HFFc6 (cell line): Measurements from ENCODE around the gene DPYD. TPM values are rescaled to one million over a fixed set of nuclear protein-coding genes. Genes with fewer than 3 reads are reported as not detected.

ENCODE experiments used
- DNase-seq: peaks from one replicate; pipeline ENCODE4 v3.0.0-alpha.2; 2018
- H3K27ac Mint-ChIP-seq: 2 replicates; pipeline ENCODE4 v1.8.0; 2020; ENCODE audit warnings: mild to moderate bottlenecking, mixed read lengths
- H3K27me3 Mint-ChIP-seq: 2 replicates; pipeline ENCODE4 v1.8.0; 2021; ENCODE audit warnings: mild to moderate bottlenecking, moderate library complexity, mixed read lengths; ENCODE audit not compliant: insufficient read depth
- H3K36me3 Mint-ChIP-seq: 2 replicates; pipeline ENCODE4 v1.8.0; 2021; ENCODE audit warnings: low read depth, mixed read lengths
- H3K4me1 Mint-ChIP-seq: 2 replicates; pipeline ENCODE4 v1.8.0; 2020; ENCODE audit warnings: low read depth, mixed read lengths
- H3K4me3 Mint-ChIP-seq: 2 replicates; pipeline ENCODE4 v1.8.0; 2020; ENCODE audit warnings: mild to moderate bottlenecking, moderate library complexity, mixed read lengths
- H3K9me3 Mint-ChIP-seq: 2 replicates; pipeline ENCODE4 v1.8.0; 2020; ENCODE audit warnings: mild to moderate bottlenecking, mixed read lengths
- total RNA-seq, 6 experiments: library from RNA; stranded (reverse); fragmentation: NEBNext Ultra II Directional; extraction: Animal tissue kit (Norgen Biotek cat#: 25700); gene quantifications; 2 replicates in 1 of 6; 3 replicates in 5 of 6; pipeline ENCODE4 v1.2.3, GENCODE V29; 2021
- TF ChIP-seq, protein P1 (sequence below): fragments of 200-600 bp; sonication (generic); IDR thresholded peaks from 2 replicates; pipeline ENCODE4 v1.5.0; 2021; ENCODE audit warnings: antibody characterized with exemption, mild to moderate bottlenecking

The DPYD gene
- total RNA-seq, 6 experiments from 2014 or later = 37.0 to 77.8 (median 67.9) TPM

DNA sequence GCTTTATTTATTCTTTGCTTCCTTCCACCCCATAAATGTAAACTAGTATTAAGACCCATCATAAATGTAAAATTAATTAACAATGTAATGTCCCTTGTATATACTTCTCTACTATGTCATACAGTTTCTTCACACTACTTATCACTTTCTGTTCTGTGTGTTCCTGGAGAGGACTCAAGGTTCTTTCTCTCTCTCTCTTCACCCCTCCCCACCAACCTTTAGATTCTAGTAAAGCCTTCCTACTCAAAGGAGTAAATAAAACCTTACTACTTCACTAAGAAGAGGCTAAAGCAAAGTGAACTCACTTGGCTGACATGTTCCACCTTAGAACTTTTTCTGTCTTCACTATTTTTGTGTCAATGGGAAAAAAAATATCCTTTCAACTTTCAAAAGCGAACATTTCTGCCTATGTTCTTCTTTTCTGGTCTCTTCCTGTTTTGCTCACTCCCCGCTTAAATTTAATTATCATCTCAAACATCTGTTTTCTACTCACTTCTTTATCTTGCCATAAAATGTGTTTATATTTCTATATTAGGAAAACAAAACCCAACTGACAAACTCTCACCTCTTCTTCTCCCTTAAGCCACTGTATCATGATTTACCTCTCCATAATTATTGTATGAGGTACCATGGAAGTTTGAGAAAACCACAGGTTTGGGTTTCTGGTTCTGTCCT, 260.3 kb downstream of the DPYD start:
- no peaks in the 10 kb centered on the region; the same call in 1 of the 2 replicates for H3K36me3 Mint-ChIP-seq
- H3K4me3 Mint-ChIP-seq = no peak overlapping the region
- H3K27me3 Mint-ChIP-seq = peaks cover 2% of the 10 kb centered on the region
- H3K4me1 Mint-ChIP-seq = peaks cover 2% of the 10 kb centered on the region; the same call in 1 of the 2 replicates
- no peak for DNase-seq
- H3K27ac Mint-ChIP-seq = no peak overlapping the region
- H3K9me3 Mint-ChIP-seq = no peaks in the 10 kb centered on the region
- TF ChIP-seq, protein P1, sequence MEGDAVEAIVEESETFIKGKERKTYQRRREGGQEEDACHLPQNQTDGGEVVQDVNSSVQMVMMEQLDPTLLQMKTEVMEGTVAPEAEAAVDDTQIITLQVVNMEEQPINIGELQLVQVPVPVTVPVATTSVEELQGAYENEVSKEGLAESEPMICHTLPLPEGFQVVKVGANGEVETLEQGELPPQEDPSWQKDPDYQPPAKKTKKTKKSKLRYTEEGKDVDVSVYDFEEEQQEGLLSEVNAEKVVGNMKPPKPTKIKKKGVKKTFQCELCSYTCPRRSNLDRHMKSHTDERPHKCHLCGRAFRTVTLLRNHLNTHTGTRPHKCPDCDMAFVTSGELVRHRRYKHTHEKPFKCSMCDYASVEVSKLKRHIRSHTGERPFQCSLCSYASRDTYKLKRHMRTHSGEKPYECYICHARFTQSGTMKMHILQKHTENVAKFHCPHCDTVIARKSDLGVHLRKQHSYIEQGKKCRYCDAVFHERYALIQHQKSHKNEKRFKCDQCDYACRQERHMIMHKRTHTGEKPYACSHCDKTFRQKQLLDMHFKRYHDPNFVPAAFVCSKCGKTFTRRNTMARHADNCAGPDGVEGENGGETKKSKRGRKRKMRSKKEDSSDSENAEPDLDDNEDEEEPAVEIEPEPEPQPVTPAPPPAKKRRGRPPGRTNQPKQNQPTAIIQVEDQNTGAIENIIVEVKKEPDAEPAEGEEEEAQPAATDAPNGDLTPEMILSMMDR = no peak

DNA sequence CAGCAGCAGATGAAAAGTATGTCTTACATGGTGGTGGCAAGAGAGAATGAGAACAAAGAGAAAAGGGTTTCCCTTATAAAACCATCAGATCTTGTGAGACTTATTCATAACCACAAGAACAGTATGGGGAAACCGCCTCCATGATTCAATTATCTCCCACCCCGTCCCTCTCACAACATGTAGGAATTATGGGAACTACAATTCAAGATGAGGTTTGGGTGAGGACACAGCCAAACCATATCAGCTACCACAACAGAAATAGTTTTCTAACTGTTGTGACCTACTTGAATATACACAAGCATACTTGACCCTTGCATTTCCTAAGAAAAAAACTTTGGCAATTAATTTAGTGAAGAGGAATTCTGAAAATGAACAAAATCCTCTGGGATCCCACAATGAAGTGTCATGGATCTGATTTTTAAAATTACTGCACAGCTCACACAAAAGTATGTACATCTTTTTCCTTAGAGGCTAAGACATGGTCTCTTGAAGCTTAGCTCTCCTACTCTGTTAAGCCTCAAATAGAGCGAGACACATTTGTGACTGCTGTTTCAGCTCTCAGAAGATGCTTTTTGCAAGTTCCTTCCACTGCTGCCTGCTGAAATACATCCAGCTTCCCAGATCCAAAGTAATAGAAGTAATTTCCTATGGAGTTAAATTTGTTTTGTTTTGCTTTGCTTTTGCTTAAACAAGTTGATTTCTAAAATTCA, 265.8 kb downstream of the DPYD start:
- TF ChIP-seq, protein P1 = no peak
- Mint-ChIP-seq H3K4me3 (no peak overlapping the region), H3K27ac (no peak overlapping the region; the same call in 1 of the 2 replicates), H3K27me3 (peaks cover 2% of the 10 kb centered on the region), H3K36me3 (no peaks in the 10 kb centered on the region; the same call in 1 of the 2 replicates), H3K9me3 (no peaks in the 10 kb centered on the region), H3K4me1 (peaks cover 43% of the 10 kb centered on the region)
- DNase-seq = no peak

DNA sequence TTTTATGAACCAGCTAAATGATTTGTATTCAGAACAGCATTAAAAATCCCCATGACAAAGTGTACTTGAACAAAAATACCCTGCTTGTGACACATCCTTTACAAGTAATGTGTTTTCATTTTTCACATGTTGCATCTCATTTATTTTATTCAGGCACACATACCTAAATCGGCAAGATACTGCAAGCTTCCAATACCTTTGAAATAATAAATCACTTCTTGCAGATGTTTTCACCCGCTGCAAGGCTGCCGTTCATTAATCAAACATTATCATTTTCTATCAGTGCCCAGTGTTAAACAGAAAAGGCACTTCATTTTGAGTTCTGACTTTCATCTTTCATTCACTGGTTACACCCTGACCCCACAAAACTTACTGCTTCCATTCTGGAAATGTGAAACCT, 269.6 kb downstream of the DPYD start:
- TF ChIP-seq, protein P1 = no peak
- no peak for DNase-seq
- peaks cover 8% of the 10 kb centered on the region for H3K36me3 Mint-ChIP-seq
- peaks cover 2% of the 10 kb centered on the region; the same call in 1 of the 2 replicates for H3K27me3 Mint-ChIP-seq
- H3K27ac Mint-ChIP-seq = peak overlapping the region; percentile 21; the same call in 1 of the 2 replicates
- H3K4me3 Mint-ChIP-seq = peak overlapping the region; percentile 29; the same call in 1 of the 2 replicates
- peaks cover 54% of the 10 kb centered on the region for H3K4me1 Mint-ChIP-seq
- H3K9me3 Mint-ChIP-seq = peaks cover 7% of the 10 kb centered on the region; the same call in 1 of the 2 replicates

DNA sequence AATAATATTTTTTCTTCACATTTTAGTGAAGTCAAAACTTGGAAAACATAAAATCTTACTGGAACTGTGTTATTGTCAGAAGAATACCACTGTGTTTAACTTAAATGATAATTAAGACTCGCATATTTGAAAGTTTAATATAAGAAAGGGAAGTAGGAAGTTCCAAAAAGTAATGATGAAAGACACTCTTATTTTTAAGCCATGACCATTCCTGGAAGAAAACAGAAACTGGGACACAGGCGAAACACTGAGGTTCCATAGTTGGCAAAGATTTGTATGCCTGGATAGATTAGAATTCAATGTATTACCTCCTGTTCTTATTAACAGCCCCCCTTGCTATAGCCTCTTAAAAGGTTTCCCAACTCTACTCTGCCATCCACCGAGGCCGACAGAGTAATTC, 271.2 kb downstream of the DPYD start:
- TF ChIP-seq, protein P1 = no peak
- DNase-seq = no peak
- Mint-ChIP-seq H3K36me3 (peaks cover 17% of the 10 kb centered on the region), H3K27me3 (no peaks in the 10 kb centered on the region; the same call in 1 of the 2 replicates), H3K9me3 (peaks cover 16% of the 10 kb centered on the region; the same call in 1 of the 2 replicates), H3K27ac (no peak overlapping the region; the same call in 1 of the 2 replicates), H3K4me1 (peaks cover 46% of the 10 kb centered on the region), H3K4me3 (no peak overlapping the region)

DNA sequence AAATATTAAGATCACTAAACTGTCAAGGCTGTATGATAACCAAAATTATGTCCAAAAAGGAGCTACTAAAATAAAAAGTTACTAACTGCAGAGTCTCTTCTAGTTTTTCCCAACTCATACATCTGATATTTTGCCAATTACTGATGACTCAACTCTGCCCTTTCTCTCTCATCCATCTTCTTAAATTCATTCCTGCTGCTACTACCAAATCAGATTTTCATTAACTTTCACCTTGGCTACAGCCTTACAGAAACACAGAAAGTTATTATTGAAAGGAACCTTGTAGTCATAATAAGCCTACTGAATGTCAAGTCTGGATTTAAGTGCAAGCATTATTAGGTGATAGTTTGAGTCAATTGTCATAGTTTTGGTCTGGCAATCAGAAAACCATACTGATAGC, 273.1 kb downstream of the DPYD start:
- H3K27me3 Mint-ChIP-seq = no peaks in the 10 kb centered on the region; the same call in 1 of the 2 replicates
- TF ChIP-seq, protein P1 = no peak
- peaks cover 23% of the 10 kb centered on the region for H3K36me3 Mint-ChIP-seq
- peaks cover 37% of the 10 kb centered on the region for H3K4me1 Mint-ChIP-seq
- peak; percentile 46 for DNase-seq
- peaks cover 23% of the 10 kb centered on the region; the same call in 1 of the 2 replicates for H3K9me3 Mint-ChIP-seq
- H3K4me3 Mint-ChIP-seq = no peak overlapping the region
- H3K27ac Mint-ChIP-seq = peak overlapping the region; percentile 42
